GM18507 (cell line): ENCODE data around the gene ANKRD40.

ENCODE experiments used
- DNase-seq: peaks from one replicate; pipeline ENCODE4 v3.0.0; 2011; ENCODE audit warnings: low read depth; ENCODE audit not compliant: insufficient read length; ENCODE audit errors: extremely low spot score
- FAIRE-seq: peaks from 2 replicates; lab custom pipeline; 2011; peaks lifted over from hg19 to GRCh38; lab: Jason Lieb, UNC

ANKRD40 gene

GRCh38 chr17:50677851-50678375, 29.8 kb downstream of the ANKRD40 start:
- no peak for FAIRE-seq

DNA sequence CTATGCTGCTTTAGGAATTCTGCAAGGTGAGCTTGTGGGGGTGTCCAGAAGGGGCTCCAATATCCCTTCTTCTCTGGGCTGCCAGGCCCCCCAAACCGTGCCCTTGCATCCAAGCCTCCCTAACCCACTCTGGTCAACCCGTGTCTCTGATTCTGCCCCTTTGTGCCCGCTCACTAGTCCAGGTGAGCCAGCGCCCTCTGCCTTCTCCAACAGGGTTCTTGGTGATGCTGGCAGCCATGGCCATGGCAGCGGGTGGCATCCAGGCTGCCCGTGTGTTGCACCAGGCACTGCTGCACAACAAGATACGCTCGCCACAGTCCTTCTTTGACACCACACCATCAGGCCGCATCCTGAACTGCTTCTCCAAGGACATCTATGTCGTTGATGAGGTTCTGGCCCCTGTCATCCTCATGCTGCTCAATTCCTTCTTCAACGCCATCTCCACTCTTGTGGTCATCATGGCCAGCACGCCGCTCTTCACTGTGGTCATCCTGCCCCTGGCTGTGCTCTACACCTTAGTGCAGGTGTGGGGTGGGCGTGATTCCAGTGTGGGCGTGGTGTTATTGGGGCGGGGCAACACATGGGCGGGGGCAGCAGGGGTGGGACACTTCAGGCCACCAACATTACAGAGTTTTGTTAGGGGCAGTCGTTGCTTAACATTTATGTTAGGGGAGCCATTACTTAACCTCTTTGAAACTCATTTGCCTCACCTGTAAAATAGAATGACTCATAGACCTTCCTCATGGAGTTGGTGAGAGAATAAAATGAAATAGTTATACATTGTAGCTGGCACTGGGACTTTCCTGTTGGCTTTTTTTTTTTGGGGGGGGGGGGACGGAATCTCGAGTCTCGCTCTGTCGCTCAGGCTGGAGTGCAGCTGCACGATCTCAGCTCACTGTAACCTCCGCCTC, 31.4 kb downstream of the ANKRD40 start:
- no peak for FAIRE-seq

More at GRCh38 chr17:50677851-50678375, 29.8 kb downstream of the ANKRD40 start:
- DNase-seq = no peak

DNA sequence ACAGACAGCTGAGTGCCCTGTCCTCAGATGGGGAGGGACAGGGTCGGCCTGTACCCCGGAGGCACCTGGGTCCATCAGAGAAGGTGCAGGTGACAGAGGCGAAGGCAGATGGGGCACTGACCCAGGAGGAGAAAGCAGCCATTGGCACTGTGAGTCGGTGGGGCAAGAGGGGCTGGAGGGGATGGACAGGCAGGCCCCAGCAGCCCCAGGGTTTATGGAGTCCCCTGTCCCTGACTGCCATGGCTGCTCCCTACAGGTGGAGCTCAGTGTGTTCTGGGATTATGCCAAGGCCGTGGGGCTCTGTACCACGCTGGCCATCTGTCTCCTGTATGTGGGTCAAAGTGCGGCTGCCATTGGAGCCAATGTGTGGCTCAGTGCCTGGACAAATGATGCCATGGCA, 32.1 kb downstream of the ANKRD40 start:
- no peak for FAIRE-seq
- no peak for DNase-seq

More for the DNA sequence above, 31.4 kb downstream of the ANKRD40 start:
- DNase-seq = no peak

GRCh38 chr17:50675190-50675589, 32.5 kb downstream of the ANKRD40 start:
- no peak for FAIRE-seq
- no peak for DNase-seq

DNA sequence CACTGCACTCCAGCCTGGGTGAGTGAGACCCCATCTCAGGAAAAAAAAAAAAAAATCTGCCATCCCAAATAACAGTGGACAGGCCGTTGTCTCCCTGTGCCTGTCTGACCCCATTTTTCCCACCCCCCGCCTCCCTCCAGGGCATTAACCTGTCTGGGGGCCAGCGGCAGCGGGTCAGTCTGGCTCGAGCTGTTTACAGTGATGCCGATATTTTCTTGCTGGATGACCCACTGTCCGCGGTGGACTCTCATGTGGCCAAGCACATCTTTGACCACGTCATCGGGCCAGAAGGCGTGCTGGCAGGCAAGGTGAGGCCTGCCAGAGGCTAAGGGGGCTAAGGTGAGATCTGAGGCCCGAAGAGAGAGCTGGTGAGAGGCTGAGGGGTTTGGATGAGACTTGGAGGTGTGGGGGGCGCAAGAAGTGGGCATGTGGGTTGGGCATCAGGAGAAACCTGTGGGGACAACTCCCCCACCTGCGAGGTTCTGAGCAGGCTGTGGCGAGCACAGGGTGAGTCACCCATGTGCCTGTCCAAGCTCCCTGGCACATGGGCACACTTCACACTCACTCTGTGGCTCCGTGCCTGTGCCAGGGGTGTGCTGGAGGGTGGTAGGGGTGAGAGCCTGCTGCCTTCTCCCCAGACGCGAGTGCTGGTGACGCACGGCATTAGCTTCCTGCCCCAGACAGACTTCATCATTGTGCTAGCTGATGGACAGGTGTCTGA, 34.7 kb downstream of the ANKRD40 start:
- FAIRE-seq (no peak), DNase-seq (no peak)

- FAIRE-seq = no peak
- DNase-seq = no peak
Measured at GRCh38 chr17:50672071-50672470, 35.6 kb downstream of the ANKRD40 start.

- FAIRE-seq = no peak
Measured at GRCh38 chr17:50668838-50669581, 38.7 kb downstream of the ANKRD40 start.

GRCh38 chr17:50668025-50668837, 39.5 kb downstream of the ANKRD40 start:
- DNase-seq (no peak), FAIRE-seq (no peak)

More at GRCh38 chr17:50668838-50669581, 38.7 kb downstream of the ANKRD40 start:
- DNase-seq = no peak

DNA sequence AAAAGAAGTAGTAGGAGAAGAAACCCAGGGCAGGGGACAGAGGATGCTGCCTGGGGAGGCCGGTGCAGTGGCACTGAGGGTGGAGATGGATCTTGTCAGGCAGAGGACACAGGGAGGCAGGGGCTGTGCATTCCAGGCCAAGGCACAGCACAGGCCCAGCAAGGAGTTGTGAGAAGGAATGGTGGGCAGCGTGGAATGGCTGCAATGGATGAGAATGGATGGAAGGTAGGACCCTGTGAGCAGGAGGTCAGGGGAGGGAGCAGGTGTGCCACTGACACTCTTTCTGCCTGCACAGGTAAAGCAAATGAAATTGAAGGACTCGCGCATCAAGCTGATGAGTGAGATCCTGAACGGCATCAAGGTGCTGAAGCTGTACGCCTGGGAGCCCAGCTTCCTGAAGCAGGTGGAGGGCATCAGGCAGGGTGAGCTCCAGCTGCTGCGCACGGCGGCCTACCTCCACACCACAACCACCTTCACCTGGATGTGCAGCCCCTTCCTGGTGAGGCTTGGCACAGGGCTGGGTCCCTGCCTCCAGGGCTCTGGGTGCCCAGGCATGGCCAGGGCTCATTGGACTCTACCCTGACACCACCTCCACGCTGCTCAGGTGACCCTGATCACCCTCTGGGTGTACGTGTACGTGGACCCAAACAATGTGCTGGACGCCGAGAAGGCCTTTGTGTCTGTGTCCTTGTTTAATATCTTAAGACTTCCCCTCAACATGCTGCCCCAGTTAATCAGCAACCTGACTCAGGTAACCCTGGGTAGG, 40.3 kb downstream of the ANKRD40 start:
- DNase-seq (no peak), FAIRE-seq (no peak)

- no peak for FAIRE-seq
Measured at GRCh38 chr17:50666316-50666715, 41.4 kb downstream of the ANKRD40 start.

DNA sequence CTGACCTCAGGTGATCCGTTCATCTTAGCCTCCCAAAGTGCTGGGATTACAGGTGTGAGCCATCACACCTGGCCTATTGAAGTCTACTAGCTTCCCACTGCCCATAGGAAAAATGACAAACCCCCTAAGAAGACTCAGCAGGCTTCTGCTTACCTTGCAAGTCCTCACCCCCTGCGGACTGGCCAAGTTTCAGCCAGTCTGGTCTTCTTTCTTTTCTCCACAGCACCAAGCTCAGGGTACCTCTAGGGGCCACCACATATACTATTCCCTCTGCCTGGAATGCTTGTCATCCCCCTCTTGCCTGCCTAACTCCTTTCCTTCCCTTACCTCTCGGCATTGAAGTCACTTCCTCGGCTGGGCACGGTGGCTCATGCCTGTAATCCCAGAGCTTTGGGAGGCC, 41.9 kb downstream of the ANKRD40 start:
- FAIRE-seq = no peak

More at GRCh38 chr17:50666316-50666715, 41.4 kb downstream of the ANKRD40 start:
- DNase-seq = no peak

GRCh38 chr17:50664788-50665458, 42.8 kb downstream of the ANKRD40 start:
- no peak for DNase-seq
- FAIRE-seq = no peak

More for the DNA sequence above, 41.9 kb downstream of the ANKRD40 start:
- no peak for DNase-seq

DNA sequence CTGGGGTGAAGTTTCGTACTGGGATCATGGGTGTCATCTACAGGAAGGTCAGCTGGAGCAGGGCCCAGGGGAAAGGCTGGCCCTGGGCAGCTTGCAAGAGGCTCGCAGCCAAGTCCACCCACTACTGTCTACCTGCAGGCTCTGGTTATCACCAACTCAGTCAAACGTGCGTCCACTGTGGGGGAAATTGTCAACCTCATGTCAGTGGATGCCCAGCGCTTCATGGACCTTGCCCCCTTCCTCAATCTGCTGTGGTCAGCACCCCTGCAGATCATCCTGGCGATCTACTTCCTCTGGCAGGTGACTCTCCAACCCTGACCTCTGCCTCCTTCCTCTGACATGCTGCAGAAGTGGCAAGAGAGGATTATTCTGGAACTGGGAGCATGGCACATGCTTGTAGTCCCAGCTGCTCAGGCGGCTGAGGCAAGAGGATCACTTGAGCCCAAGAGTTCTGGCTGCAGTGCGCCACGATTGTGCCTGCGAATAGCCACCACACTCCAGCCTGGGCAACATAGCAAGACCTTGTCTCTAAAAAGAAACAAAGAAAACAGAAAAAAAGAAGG, 43.8 kb downstream of the ANKRD40 start:
- FAIRE-seq = no peak
- DNase-seq = no peak

- FAIRE-seq (no peak), DNase-seq (no peak)
Measured at GRCh38 chr17:50662632-50663225, 45.0 kb downstream of the ANKRD40 start.

GRCh38 chr17:50661795-50662391, 45.8 kb downstream of the ANKRD40 start:
- FAIRE-seq (no peak), DNase-seq (no peak)

- DNase-seq (no peak), FAIRE-seq (no peak)
Measured at GRCh38 chr17:50661348-50661747, 46.4 kb downstream of the ANKRD40 start.
